Stimulated activated CD4-positive, alpha-beta T cell treated with anti-CD3 and anti-CD28 coated beads, Interleukin-12 subunit alpha, Interleukin-12 subunit beta, amount 100 ng/mL, for 4 hours (primary cell): ENCODE measurements around the gene UBE2G1.

Experiments
- DNase-seq: peaks from one replicate; pipeline ENCODE4 v3.0.0-alpha.2; 2020

The UBE2G1 gene

GRCh38 chr17:4333041-4333440, 33.4 kb downstream of the UBE2G1 start:
- DNase-seq = no peak

GRCh38 chr17:4332296-4332970, 34.0 kb downstream of the UBE2G1 start:
- DNase-seq = no peak

DNA sequence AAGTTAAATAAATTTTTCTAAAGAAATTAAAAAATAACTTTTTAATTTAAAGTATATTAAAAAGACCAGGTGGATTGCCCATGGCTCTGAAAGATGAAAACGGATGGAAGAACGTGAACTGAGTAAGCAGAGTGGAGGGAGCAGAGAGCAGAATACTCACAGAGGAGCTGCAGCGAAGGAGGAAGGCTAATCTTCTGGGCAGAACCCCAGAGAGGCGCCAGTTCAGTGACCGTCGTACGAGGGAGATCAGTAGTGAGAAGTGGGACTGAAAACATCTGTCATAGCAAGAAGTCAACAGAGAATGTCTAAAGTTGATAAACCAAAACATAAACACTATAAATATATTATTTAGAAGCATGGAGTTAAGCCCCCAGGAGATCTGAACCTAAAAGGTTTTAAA, 34.9 kb downstream of the UBE2G1 start:
- no peak for DNase-seq

DNA sequence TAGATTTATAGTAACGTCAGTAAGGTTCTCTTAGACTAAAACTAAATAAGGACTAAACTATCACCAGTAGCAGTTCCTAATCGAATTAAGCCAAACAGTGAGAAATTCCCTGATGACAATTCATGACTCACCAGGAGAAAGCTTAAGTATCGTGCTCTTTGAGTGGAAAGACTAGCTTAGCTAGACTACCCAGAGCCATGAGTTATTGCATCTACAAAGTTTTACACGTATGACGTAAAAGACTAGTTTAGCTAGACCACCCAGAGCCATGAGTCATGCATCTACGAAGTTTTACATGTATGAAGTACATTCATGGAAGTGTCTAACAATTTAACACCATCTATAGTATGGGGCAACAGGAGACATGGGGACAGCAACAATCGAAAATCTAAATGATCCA, 36.6 kb downstream of the UBE2G1 start:
- DNase-seq = no peak

DNA sequence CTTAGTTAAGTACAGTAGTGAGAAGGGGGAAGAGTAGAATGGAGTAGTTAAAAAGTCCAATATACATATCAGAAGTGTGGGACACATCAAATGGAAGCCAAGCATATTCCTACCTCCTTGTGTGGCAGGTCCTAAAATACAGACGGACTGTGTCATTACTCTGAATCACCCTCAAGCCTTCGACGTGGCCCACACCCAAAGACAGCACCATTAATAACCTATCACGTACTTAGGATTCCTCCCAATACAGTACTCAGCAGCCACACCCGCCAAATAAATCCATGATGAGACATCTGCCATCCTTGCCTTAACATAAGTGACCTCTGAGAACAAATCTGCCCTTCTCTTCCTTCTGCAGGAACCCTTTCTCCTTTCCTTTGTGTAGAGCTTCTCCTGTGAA, 38.9 kb downstream of the UBE2G1 start:
- no peak for DNase-seq

- no peak for DNase-seq
Measured at GRCh38 chr17:4326608-4327007, 39.9 kb downstream of the UBE2G1 start.

DNA sequence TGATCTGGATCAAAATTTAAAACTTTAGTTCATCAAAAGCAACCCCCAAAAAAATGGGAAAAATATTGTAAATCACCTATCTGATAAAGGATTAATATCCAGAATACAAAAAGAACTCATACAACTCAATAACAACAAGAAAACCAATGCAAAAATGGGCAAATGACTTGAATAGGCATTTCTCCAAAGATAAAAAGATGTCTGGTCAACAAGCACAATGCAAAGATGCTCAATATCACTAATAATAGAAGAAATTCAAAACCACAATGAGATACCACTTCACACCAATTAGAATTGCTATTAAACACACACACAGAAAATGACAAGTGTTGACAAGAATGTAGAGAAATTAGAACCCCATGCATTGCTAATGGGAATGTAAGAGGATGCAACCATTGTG, 40.4 kb downstream of the UBE2G1 start:
- no peak for DNase-seq

GRCh38 chr17:4324463-4324862, 42.0 kb downstream of the UBE2G1 start:
- DNase-seq = no peak

DNA sequence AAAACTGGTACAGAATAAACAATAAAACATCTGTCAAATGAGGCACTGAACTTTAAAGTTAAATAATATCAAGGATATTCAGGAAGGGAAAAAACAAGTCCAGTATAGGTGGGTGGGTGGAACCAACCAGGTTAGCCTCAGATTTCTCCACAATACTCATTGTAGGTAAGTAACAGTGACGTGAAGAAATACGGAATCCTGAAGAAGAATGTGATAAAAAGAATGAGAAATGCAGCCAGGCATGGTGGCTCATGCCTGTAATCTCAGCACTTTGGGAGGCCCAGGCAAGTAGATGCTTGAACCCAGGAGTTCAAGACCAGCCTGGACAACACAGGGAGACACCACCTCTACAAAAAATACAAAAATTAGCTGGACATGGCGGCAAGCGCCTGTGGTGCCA, 47.3 kb downstream of the UBE2G1 start:
- no peak for DNase-seq

- DNase-seq = no peak
Measured at GRCh38 chr17:4318596-4318995, 47.9 kb downstream of the UBE2G1 start.

GRCh38 chr17:4318186-4318585, 48.3 kb downstream of the UBE2G1 start:
- DNase-seq = no peak

GRCh38 chr17:4317610-4318009, 48.9 kb downstream of the UBE2G1 start:
- no peak for DNase-seq

GRCh38 chr17:4316648-4317047, 49.8 kb downstream of the UBE2G1 start:
- DNase-seq = no peak

DNA sequence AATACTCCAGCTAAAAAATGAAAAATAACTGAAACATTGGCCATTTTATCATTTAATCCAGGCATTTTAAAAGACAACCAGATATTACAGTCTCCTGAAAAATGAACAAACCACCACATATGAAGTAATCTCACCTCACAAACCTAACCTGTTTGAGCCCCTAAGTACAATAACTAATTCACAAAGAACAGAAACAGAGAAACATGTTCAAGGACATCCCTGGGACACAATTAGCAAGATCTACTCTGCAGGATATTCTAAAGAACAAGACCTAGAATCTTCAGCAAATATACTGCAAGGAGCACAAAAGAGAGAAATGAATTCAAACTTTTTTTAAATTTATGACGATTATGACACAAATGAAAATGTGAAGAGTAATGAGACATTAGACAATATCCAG, 51.9 kb downstream of the UBE2G1 start:
- no peak for DNase-seq

DNA sequence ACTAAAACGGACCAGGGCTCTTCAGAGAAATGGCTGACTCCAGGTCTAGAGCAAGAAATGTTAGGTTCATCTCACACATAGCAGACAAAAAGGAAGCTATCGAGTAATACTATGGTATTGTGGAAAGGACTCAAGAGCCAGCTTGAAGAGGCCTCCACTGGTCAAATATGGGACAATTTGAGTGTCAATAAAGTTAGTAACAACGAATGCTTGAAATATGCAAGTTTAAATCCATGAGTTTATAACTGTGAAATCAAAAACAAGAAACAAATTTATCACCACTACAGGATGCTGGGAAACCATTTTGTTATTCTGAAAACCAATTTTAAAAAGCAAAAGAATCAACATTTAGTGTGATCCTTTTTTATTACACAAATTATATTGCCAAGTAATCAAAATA, 52.3 kb downstream of the UBE2G1 start:
- DNase-seq = no peak

DNA sequence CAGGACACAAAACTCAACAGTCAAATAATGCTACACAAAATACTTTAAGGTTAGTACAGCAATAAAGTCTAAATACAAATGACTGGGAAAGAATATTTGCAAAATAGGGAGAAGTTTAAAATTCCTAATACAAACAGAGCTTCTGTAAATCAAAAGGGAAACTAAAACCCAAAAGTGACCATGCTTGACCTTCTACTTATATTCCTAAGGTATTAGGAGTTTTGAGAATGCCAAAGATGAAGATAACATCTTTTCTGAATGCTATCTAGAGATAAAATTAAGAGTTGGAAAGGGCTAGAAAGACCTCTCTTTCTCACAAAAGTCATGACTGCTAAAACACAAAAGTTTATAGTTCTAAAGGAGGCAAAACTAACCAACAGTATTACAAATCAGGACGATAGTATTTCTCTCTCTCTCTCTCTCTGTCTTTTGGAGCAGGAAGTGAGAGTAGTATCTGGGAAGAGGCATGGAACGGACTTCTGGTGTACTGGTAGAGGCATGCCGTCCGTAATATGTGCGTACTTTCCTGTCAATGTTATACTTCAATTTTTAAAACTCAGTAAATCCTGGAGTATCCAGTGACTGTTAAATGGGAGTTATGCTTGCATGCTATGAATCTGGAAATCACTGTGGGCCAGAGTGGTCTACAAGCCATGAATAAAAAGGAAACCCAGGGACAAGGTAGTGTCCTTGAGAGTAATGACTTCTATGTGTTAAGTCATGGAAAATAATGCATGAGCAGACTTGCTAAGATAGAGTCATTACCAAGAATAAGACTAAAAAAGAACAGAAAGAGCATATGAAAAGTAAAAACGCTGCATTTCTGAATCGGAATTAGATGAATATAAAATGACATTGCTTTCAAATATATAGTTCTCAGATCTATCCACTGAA, 53.0 kb downstream of the UBE2G1 start:
- no peak for DNase-seq

- DNase-seq = no peak
Measured at GRCh38 chr17:4310354-4311060, 56.0 kb downstream of the UBE2G1 start.

- no peak for DNase-seq
Measured at GRCh38 chr17:4309897-4310296, 56.6 kb downstream of the UBE2G1 start.

DNA sequence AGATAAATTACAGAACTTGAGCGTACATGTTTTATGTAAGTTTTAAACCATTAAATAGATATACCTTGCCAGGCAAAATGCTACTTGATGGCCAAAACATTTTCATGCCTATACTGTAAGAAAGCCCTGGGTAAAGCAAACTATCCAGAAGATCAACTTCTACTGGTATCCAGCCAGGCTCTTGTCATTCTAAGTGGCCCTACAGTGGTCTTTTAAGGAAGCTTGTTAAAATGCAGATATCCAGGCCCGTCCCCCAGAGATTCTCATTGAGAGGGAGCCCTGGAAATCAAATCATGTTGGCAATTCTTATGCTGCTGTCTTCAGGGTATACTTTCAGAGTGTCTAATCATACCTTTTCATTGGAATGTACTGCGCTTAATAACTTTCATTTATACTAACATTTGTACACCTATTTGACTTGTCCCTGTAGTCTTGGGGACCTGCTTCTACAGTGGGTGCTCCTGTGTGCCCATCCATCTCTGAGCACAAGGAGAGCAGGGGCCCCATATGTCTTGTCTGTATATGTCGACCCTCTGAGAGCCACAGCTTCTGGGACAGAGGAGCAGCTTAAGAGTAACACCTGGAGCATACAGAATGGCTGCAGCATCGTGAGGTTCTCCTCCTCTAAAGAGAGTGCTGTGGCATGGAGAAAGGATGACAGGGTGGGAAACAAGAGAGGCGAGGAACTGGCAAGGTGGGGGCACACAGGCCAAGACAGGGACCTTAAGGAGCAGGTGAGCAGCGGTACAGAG, 59.1 kb downstream of the UBE2G1 start:
- DNase-seq = no peak

GRCh38 chr17:4305224-4305623, 61.3 kb downstream of the UBE2G1 start:
- DNase-seq = no peak

DNA sequence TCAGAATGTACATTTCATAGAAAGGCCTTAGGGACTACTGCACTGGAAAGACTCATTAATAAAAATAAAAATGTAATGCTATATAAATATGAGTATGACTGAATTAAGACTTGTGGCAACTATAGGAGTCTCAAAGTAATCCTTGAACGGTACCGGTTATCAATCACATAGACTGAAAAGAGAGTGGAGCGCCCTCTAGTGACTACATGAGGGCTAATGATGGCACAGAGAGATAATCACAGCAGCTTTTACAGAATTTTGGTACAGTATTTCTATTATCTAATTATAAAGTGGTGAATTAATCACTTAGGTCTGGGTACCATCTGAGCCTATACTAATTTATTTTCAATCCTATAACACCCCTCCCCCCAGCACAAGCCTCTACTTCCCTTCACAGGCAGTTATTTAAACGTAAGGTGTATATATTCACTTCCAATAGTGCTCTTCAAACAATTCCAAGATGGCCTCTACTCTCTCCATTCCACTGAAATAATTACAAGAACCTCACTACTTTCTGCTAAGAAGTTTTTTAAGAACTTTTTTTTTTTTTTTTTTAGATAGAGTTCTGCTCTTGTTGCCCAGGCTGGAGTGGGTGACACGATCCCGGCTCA, 62.0 kb downstream of the UBE2G1 start:
- DNase-seq = peak; percentile 36

DNA sequence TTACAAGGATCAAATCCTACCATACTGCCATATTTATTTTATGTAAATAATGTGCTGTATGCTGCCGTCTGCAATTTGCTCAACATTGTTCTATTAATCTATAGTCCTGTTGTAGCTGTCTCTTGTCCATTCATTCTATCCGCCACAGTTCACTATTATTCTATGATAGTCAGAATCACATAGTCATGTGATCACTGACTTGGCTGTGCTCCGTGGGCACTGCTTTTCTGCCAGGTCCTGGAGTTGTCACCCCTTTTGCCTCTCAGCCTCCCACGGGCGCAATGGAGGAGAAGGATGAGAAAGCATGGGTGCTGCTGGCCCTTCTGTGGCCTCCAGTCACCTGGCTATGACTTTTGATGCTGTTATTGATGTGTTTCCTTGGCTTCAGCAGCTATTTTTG, 65.4 kb downstream of the UBE2G1 start:
- no peak for DNase-seq

GRCh38 chr17:4297351-4297750, 69.1 kb downstream of the UBE2G1 start:
- DNase-seq = no peak
